Measurements from ENCODE around the gene RNF11.
"Not testable (repeated sequence)": the region's sequence is repeated elsewhere in the genome, so short reads cannot be mapped to it uniquely, and the experiment has no call there.

RNF11 gene

DNA sequence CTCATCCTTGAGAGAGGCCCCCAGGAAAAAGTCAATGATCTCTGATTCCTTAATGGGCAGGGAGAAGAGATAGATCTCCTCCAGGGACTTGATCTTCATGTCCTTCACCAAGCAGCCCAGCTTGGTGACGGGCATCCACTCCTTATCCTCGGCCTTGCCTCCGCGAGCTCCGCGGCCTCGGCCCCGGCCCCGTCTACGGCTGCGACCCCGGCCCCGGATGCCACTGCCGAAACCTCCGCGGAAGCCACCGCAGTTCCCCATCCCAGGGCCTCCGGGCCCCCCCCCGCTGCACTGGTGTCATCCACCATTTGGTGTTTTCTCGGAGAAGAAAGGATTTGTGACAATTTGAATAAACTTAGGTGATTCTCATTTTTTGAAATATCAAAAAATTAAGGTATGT is 15.1 kb downstream of the RNF11 start:
- not testable (repeated sequence) for DNase-seq (ENCODE audit: low read depth, low spot score); H3K4me3 ChIP-seq (ENCODE audit: low read length)

GRCh38 chr1:51252366-51252765 is 16.3 kb downstream of the RNF11 start:
- DNase-seq (ENCODE audit: low read depth, low spot score) = no peak
- H3K4me3 ChIP-seq (ENCODE audit: low read length) = no peak overlapping the region

DNA sequence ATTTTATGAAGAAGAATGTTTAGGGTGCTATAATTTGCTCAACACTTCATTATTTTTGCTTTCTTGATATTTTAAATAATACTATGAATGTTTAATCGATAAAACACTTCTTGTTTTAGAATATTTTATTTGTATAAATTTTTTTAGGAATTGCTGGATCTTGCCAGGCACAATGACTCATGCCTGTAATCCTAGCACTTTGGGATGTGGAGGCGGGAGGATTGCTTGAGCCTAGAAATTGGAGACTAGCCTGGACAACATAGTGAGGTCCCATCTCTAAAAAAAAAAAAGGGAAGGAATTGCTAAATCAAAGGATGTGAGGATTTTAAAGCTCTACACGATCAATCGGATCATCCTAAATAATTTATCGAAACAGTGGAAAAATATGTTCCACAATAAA is 17.6 kb downstream of the RNF11 start:
- no peak overlapping the region for H3K4me3 ChIP-seq (ENCODE audit: low read length)
- DNase-seq (ENCODE audit: low read depth, low spot score) = no peak

DNA sequence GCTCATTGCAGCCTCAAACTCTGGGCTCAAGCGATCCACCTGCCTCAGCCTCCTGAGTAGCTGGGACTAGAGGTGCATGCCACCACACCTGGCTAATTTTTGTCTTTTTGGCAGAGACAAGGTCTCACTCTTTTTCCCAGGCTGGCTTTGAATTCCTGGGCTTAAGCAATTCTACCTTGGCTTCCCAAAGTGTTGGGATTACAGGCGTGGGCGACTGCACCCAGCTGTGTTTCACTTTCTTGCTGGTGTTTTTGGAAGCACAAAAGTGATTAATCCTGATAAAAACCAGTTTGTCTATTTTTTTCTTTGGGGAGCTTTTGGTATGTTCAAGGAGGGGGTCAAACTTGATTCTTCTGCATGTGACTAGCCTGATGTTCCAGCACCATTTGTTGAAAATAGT is 19.3 kb downstream of the RNF11 start:
- no peak overlapping the region for H3K4me3 ChIP-seq (ENCODE audit: low read length)
- DNase-seq (ENCODE audit: low read depth, low spot score) = no peak

- no peak for DNase-seq (ENCODE audit: low read depth, low spot score)
- H3K4me3 ChIP-seq (ENCODE audit: low read length) = no peak overlapping the region
Observed at GRCh38 chr1:51263147-51263877, 27.2 kb downstream of the RNF11 start.

DNA sequence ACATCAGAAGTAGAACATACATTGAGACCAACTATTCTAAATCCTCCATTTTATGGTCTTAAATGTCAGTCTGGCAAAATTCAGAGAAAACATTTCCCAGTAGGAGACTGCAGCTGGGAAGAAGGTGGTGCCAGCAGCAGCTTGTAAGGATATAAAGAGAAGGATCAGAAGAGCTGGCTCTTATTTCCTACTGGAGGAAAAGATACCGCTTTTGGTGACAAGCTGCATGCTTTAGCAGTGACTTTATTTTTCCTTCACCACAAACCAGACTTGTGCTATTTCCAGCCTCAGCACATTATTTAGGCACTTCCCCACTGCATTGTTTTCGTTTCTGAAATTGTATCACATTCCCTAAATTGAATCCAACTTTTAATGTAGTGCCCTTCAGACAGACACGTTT is 28.4 kb downstream of the RNF11 start:
- no peak for DNase-seq (ENCODE audit: low read depth, low spot score)
- H3K4me3 ChIP-seq (ENCODE audit: low read length) = no peak overlapping the region

DNA sequence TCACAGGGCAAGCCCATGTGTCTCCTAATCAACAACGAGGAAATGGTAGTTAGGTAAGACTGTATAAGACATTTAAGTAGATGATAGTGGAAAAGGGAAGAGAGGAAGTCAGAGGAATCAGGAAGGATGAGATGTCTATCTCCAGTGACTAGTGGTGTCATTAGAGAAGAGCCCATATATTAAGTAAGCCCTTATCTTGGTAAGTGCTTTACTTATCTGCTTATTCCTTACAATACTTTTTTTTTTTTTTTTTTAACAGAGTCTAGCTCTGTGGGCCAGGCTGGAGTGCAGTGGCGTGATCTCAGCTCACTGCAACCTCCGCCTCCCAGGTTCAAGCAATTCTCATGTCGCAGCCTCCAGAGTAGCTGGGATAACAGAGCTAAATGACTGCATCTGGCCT is 29.5 kb downstream of the RNF11 start:
- H3K4me3 ChIP-seq (ENCODE audit: low read length) = no peak overlapping the region
- DNase-seq (ENCODE audit: low read depth, low spot score) = no peak

GRCh38 chr1:51266181-51266580 is 30.1 kb downstream of the RNF11 start:
- no peak overlapping the region for H3K4me3 ChIP-seq (ENCODE audit: low read length)
- no peak for DNase-seq (ENCODE audit: low read depth, low spot score)

DNA sequence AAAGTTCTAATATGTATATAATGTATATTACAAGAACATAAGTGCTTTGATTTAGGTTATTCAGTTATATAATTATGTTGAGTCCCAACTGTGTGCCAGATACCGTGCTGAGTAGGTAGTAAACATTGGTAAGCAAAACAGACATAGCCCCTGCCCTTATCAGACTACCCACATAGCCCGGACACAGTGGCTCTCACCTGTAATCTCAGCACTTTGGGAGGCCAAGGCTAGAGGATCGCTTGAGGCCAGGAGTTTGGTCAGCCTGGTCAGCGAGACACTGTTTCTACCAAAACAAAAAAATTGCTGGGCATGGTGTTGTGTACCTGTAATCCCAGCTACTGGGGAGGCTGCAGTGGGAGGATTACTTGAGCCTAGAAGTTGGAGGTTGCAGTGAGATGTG is 30.7 kb downstream of the RNF11 start:
- DNase-seq (ENCODE audit: low read depth, low spot score) = no peak
- no peak overlapping the region for H3K4me3 ChIP-seq (ENCODE audit: low read length)

- DNase-seq (ENCODE audit: low read depth, low spot score) = no peak
- H3K4me3 ChIP-seq (ENCODE audit: low read length) = no peak overlapping the region
Observed at GRCh38 chr1:51268634-51269033, 32.6 kb downstream of the RNF11 start.

DNA sequence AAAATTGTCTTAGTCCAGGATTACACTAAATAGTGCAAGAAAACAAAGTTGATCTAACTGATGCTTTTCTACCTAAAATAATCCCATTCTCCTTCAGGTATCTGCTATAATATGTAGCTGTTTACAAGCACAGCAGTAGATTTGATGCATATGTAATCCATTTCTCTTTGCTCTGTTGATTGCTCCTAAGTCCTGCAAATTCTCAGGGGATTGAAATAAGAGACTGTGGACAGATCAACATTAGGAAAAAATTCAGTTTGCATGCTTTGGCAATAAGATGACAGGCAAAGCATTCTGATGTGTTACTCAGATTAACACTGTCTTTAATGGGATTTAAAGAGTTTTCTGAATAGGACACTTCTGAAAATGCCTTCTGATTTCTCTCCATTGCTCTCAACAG is 34.7 kb downstream of the RNF11 start:
- no peak overlapping the region for H3K4me3 ChIP-seq (ENCODE audit: low read length)
- no peak for DNase-seq (ENCODE audit: low read depth, low spot score)

DNA sequence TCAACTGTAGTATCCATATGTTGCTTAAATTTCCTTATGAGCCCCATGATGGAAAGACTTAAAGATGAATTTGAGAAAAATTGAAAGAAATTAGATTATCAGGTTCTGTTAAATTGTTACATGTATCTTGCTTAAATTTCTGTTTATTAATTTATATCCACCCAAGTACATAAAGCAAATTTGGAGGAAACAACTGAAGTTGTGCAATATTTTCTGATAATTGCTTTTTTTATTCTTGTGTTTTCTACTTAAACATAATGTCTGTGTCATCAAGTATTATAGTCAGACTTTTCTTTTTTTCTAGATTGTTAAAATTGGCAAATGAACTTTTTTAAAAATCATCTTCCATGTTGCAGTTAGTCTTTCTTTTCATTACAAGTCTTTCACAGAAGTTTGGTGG is 36.8 kb downstream of the RNF11 start:
- H3K4me3 ChIP-seq (ENCODE audit: low read length) = no peak overlapping the region
- no peak for DNase-seq (ENCODE audit: low read depth, low spot score)

DNA sequence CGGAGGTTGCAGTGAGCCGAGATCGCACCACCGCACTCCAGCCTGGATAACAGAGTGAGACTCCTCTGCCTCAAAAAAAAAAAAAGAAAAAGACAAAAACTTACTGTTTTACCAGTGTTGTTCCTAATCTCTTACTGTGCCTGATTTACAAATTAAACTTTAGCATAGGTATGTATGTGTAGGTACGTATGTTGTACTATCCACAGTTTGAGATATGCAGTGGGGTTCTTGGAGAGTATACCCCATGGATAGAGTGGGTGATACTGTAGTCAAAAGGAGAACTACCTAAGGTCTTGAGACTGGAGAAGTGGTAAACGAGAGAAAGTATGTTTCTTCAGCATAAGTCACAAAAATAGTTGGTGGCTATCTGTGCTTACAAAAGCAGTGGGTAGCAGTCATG is 38.6 kb downstream of the RNF11 start:
- no peak for DNase-seq (ENCODE audit: low read depth, low spot score)
- H3K4me3 ChIP-seq (ENCODE audit: low read length) = no peak overlapping the region

DNA sequence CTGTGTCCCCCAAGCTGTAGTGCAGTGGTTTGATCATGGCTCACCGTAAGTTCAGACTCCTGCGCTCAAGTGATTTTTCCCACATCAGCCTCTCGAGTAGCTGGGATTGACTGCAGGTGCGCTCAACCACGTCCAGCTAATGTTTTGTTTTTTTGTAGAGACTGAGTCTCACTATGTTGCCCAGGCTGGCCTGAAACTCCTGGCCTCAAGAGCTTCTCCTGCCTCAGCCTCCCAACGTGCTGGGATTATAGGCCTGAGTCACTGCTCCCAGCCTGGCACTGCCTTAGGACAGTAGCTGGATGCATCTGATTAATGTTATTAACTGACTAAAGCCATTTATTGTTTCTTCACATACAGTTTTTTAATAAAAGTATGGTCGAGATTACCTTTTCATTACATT is 40.2 kb downstream of the RNF11 start:
- no peak for DNase-seq (ENCODE audit: low read depth, low spot score)
- no peak overlapping the region for H3K4me3 ChIP-seq (ENCODE audit: low read length)

- no peak overlapping the region for H3K4me3 ChIP-seq (ENCODE audit: low read length)
- DNase-seq (ENCODE audit: low read depth, low spot score) = no peak
Observed at GRCh38 chr1:51280321-51280978, 44.4 kb downstream of the RNF11 start.

DNA sequence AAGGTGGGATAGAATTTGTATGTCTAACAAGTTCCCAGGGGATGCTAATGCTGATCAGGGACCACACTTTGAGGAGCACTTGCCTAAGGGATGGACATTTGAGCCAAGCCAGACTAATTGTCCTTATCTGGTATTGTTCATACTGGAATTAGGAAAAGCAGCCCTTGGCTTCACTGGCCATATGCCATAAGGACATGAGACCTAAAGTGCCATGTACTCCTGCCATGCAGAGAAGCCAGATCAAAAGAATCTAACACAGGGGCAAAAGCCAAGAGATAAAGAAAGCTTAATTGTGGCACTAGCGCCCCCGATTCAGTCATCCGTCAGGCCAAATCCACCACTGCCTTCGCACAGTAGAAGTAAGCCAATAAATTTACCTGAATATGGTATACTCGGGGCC is 45.7 kb downstream of the RNF11 start:
- DNase-seq (ENCODE audit: low read depth, low spot score) = no peak
- H3K4me3 ChIP-seq (ENCODE audit: low read length) = no peak overlapping the region

GRCh38 chr1:51282605-51283004 is 46.5 kb downstream of the RNF11 start:
- no peak for DNase-seq (ENCODE audit: low read depth, low spot score)
- no peak overlapping the region for H3K4me3 ChIP-seq (ENCODE audit: low read length)

GRCh38 chr1:51283979-51284378 is 47.9 kb downstream of the RNF11 start:
- DNase-seq (ENCODE audit: low read depth, low spot score) = no peak
- no peak overlapping the region for H3K4me3 ChIP-seq (ENCODE audit: low read length)

GRCh38 chr1:51284487-51284954 is 48.4 kb downstream of the RNF11 start:
- H3K4me3 ChIP-seq (ENCODE audit: low read length) = no peak overlapping the region
- no peak for DNase-seq (ENCODE audit: low read depth, low spot score)

GRCh38 chr1:51285055-51285454 is 49.0 kb downstream of the RNF11 start:
- no peak for DNase-seq (ENCODE audit: low read depth, low spot score)
- no peak overlapping the region for H3K4me3 ChIP-seq (ENCODE audit: low read length)

GRCh38 chr1:51287966-51288365 is 51.9 kb downstream of the RNF11 start:
- H3K4me3 ChIP-seq (ENCODE audit: low read length) = no peak overlapping the region
- no peak for DNase-seq (ENCODE audit: low read depth, low spot score)

All from Jurkat, Clone E6-1 (cell line).